GM12874 (cell line): ENCODE data around the gene SLC1A7.

ENCODE experiments used
- CTCF ChIP-seq: IDR thresholded peaks from 2 replicates; pipeline ENCODE4 v1.5.1; 2011; ENCODE audit warnings: low read depth, mild to moderate bottlenecking, control low read depth, low read length, moderate library complexity; ENCODE audit not compliant: insufficient read depth

The SLC1A7 gene

GRCh38 chr1:53107570-53108322 lies 34.7 kb downstream of the SLC1A7 start:
- no peak for TF ChIP-seq CTCF

GRCh38 chr1:53107090-53107489 lies 35.3 kb downstream of the SLC1A7 start:
- no peak for TF ChIP-seq CTCF

GRCh38 chr1:53104289-53104913 lies 38.0 kb downstream of the SLC1A7 start:
- no peak for TF ChIP-seq CTCF

- TF ChIP-seq CTCF = no peak
Observed at GRCh38 chr1:53094533-53094919, 47.9 kb downstream of the SLC1A7 start.

- no peak for TF ChIP-seq CTCF
Observed at GRCh38 chr1:53093778-53094532, 48.5 kb downstream of the SLC1A7 start.

GRCh38 chr1:53093451-53093754 lies 49.0 kb downstream of the SLC1A7 start:
- TF ChIP-seq CTCF = no peak

- no peak for TF ChIP-seq CTCF
Observed at GRCh38 chr1:53092659-53093450, 49.6 kb downstream of the SLC1A7 start.
